ENCODE results near the gene BLOC1S5.
A peak's percentile ranks its signal among the peaks of the same experiment; 100 is the strongest.
"Not testable (repeated sequence)": the region's sequence is repeated elsewhere in the genome, so short reads cannot be mapped to it uniquely, and the experiment has no call there.

The BLOC1S5 gene

DNA sequence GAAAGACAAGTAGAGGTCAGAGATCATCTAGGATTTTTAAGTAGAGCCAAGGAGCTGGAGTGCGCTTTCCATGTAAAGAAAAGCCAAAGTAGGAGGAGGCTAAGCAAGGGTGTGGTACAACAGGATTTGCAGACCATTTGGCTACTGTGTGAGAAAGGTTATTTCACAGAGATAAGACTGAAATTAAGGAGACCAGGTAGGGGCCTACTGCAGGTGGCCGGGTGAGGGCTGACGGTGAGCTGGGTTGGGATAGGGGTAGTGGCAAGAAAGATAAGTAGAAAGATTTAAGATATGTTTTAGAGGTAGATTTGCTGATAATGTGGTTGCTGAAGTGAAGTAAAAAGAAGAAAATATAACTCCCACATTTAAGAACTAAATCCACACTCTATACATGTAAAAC, 3.8 kb downstream of the BLOC1S5 start:
- Histone ChIP-seq H3K27me3 (ENCODE audit: control insufficient read depth, insufficient read depth, low read length) (no peaks in the 10 kb centered on the region), H3K36me3 (ENCODE audit: insufficient read depth, low read length) (peaks cover 9% of the 10 kb centered on the region), H3K9me3 (replicated peaks; ENCODE audit: low read length) (no peaks in the 10 kb centered on the region), H3K4me1 (ENCODE audit: control insufficient read depth, insufficient read depth, low read length) (peaks cover 8% of the 10 kb centered on the region), H3K9ac (ENCODE audit: low read depth, low read length) (no peak overlapping the region), H3K4me2 (ENCODE audit: low read length) (no peak overlapping the region), H3K4me3 (ENCODE audit: low read length) (no peak overlapping the region)

DNA sequence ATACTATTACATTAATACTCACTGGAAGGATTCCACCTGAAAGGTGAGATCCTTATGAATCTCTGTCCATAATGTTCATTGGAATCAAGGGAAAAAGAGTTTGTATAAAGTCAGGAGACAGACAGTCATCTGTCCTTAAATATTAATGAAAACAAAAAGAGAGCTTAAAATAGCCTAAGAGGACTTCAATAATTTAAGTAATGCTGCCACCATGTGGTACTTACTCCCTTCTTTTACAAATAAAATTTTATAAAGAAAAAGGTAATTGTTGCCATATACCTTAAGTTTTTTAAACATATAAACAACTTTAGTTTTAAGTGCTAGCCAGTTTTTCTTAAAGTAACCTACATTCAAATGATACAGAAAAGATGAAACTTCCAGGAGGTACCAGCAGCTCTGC, 5.1 kb downstream of the BLOC1S5 start:
- peaks cover 3% of the 10 kb centered on the region for H3K4me1 ChIP-seq (ENCODE audit: control insufficient read depth, insufficient read depth, low read length)
- no peak overlapping the region for H3K9ac ChIP-seq (ENCODE audit: low read depth, low read length)
- H3K9me3 ChIP-seq (replicated peaks; ENCODE audit: low read length), result no peaks in the 10 kb centered on the region
- no peak overlapping the region for H3K4me3 ChIP-seq (ENCODE audit: low read length)
- H3K27me3 ChIP-seq (ENCODE audit: control insufficient read depth, insufficient read depth, low read length), result no peaks in the 10 kb centered on the region
- no peak overlapping the region for H3K4me2 ChIP-seq (ENCODE audit: low read length)
- peaks cover 9% of the 10 kb centered on the region for H3K36me3 ChIP-seq (ENCODE audit: insufficient read depth, low read length)

DNA sequence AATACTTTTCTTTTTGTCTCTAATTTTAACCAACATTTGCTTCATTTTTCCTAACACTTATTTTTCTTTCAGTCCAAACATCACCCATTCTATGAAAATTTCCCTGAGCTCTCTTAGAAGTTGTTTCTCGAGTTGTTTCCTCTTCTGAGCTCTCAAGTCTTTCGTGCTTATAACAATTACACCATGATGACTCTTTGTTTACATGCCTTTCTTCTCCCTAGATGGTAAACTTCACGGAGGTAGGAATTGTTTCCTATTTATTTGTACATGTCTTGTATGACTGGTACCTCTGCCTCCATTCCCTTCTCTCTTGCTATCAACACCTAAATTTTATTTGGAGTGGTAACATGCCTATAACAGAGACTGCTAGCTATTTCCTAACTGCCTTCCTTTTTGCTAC, 6.4 kb downstream of the BLOC1S5 start:
- Histone ChIP-seq H3K9me3 (replicated peaks; ENCODE audit: low read length) (no peaks in the 10 kb centered on the region), H3K4me3 (ENCODE audit: low read length) (no peak overlapping the region), H3K9ac (ENCODE audit: low read depth, low read length) (no peak overlapping the region), H3K36me3 (ENCODE audit: insufficient read depth, low read length) (peaks cover 9% of the 10 kb centered on the region), H3K4me2 (ENCODE audit: low read length) (no peak overlapping the region), H3K4me1 (ENCODE audit: control insufficient read depth, insufficient read depth, low read length) (peaks cover 3% of the 10 kb centered on the region), H3K27me3 (ENCODE audit: control insufficient read depth, insufficient read depth, low read length) (no peaks in the 10 kb centered on the region)

DNA sequence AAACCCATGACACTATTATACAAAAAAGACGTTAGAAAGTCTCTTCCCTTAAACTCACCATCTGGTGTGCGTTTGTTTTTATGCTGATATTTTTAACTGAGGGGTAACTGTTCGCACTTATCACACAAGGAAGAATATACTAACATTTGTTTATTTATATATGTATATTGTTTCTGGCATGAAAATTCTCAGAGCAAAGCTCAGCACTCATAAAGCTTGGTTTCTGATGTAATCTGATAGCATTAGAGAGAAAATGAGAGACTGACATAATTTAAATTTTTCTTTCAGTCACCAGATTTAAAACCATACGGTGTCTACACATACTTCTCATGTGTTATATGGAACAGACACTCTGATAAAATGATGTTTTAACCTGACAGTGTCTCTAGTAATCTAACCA, 6.9 kb downstream of the BLOC1S5 start:
- Histone ChIP-seq H3K36me3 (ENCODE audit: insufficient read depth, low read length) (peaks cover 9% of the 10 kb centered on the region), H3K4me3 (ENCODE audit: low read length) (no peak overlapping the region), H3K4me2 (ENCODE audit: low read length) (no peak overlapping the region), H3K9me3 (replicated peaks; ENCODE audit: low read length) (no peaks in the 10 kb centered on the region), H3K9ac (ENCODE audit: low read depth, low read length) (no peak overlapping the region), H3K4me1 (ENCODE audit: control insufficient read depth, insufficient read depth, low read length) (peaks cover 3% of the 10 kb centered on the region), H3K27me3 (ENCODE audit: control insufficient read depth, insufficient read depth, low read length) (no peaks in the 10 kb centered on the region)

DNA sequence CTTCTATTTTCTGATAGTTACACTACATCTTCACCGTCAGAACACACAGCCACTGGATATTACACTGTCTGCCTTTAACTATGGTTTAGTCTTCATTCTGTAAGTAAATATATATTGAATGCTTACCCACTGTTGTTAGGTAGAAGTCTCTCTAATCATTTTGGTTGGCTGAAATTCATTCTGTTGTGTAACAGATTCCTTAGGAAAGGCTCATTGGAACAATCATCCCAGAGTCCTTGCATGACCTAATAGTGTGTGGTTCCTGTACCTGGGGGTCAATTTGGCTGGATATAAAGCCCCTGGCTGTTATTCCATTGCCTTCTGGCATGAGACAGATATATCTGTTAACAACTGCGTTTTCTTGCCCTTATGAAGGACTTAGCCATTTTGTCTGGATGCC, 9.9 kb downstream of the BLOC1S5 start:
- H3K4me2 ChIP-seq (ENCODE audit: low read length), result no peak overlapping the region
- no peak overlapping the region for H3K9ac ChIP-seq (ENCODE audit: low read depth, low read length)
- no peak overlapping the region for H3K4me3 ChIP-seq (ENCODE audit: low read length)
- H3K36me3 ChIP-seq (ENCODE audit: insufficient read depth, low read length), result peaks cover 2% of the 10 kb centered on the region
- peaks cover 3% of the 10 kb centered on the region for H3K4me1 ChIP-seq (ENCODE audit: control insufficient read depth, insufficient read depth, low read length)
- H3K9me3 ChIP-seq (replicated peaks; ENCODE audit: low read length), result no peaks in the 10 kb centered on the region
- no peaks in the 10 kb centered on the region for H3K27me3 ChIP-seq (ENCODE audit: control insufficient read depth, insufficient read depth, low read length)

DNA sequence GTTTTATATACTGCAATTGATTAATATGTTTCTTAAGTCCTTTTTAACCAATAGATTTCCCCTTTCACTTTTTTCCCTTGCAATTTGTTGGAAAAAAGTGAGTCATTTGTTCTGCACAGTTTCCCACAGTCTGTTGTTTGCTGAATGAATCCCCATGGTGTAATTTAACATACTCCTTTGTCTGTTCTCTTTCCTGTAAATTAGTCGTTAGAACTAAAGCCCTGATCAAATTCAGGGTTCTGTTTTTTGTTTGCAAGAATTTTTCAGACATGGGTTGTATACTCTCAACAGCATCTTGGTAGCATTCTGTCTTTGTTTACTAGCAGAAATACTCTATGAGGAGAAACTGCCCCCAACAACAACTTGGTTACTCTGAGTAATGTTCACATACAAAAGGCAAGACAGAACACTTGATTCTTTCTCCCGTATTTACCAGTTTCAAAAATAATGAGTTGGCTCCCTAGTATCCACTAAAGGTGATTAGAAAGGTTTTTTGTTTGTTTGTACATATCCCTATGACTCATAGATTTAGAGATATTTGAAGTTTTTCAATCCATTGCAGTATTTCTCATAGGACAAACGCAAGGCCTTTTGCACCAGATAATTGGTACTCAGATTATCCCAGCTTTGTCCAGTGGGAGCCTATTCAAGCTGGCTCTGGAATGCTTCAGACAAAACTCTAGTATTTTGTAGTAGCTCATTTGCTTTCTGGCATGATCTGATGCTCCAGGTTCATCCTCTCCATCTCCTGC, 16.5 kb downstream of the BLOC1S5 start:
- Histone ChIP-seq H3K9ac (ENCODE audit: low read depth, low read length) (peak overlapping the region; percentile 4), H3K36me3 (ENCODE audit: insufficient read depth, low read length) (no peaks in the 10 kb centered on the region), H3K4me2 (ENCODE audit: low read length) (peak overlapping the region; percentile 1), H3K27me3 (ENCODE audit: control insufficient read depth, insufficient read depth, low read length) (no peaks in the 10 kb centered on the region), H3K9me3 (replicated peaks; ENCODE audit: low read length) (no peaks in the 10 kb centered on the region), H3K4me3 (ENCODE audit: low read length) (no peak overlapping the region), H3K4me1 (ENCODE audit: control insufficient read depth, insufficient read depth, low read length) (peaks cover 10% of the 10 kb centered on the region)

DNA sequence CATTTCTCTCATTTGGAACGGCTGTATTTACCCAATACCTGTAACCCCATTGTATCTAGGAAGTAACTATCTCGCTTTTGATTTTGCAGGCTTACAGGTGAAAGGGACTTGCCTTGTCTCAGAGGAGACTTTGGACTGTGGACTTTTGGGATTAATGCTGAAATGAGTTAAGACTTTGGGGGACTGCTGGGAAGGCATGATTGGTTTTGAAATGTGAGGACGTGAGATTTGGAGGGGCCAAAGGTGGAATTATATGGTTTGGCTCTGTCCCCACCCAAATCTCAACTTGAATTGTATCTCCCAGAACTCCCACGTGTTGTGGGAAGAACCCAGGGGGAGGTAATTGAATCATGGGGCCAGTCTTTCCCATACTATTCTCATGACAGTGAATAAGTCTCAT, 18.4 kb downstream of the BLOC1S5 start:
- not testable (repeated sequence) for H3K4me3 ChIP-seq (ENCODE audit: low read length)

DNA sequence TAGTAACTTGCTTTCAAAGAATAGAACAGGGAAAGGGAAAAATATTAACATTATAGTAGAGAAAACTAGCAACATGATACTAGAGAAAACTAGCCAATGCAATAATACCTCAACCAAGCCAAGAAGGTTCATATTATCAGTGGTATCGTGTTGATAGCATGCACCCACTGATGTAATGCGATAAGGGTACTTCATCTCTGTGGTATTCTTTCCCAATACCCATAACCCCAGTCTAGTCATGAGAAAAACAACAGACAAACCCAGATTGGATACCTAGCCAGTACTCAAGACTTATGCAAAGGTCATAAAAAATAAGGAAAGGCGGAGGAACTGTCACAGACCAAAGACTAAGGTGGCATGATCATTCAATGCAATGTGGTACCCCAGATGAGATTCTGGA, 21.0 kb downstream of the BLOC1S5 start:
- Histone ChIP-seq H3K36me3 (ENCODE audit: insufficient read depth, low read length) (peaks cover 6% of the 10 kb centered on the region), H3K9ac (ENCODE audit: low read depth, low read length) (no peak overlapping the region), H3K4me2 (ENCODE audit: low read length) (no peak overlapping the region), H3K4me1 (ENCODE audit: control insufficient read depth, insufficient read depth, low read length) (peaks cover 10% of the 10 kb centered on the region), H3K4me3 (ENCODE audit: low read length) (no peak overlapping the region), H3K9me3 (replicated peaks; ENCODE audit: low read length) (no peaks in the 10 kb centered on the region), H3K27me3 (ENCODE audit: control insufficient read depth, insufficient read depth, low read length) (no peaks in the 10 kb centered on the region)

More for the DNA sequence above, 18.4 kb downstream of the BLOC1S5 start:
- H3K4me2 ChIP-seq (ENCODE audit: low read length); H3K9me3 ChIP-seq (replicated peaks; ENCODE audit: low read length); H3K27me3 ChIP-seq (ENCODE audit: control insufficient read depth, insufficient read depth, low read length); H3K36me3 ChIP-seq (ENCODE audit: insufficient read depth, low read length); H3K9ac ChIP-seq (ENCODE audit: low read depth, low read length): not testable (repeated sequence)
- peaks cover 10% of the 10 kb centered on the region for H3K4me1 ChIP-seq (ENCODE audit: control insufficient read depth, insufficient read depth, low read length)

DNA sequence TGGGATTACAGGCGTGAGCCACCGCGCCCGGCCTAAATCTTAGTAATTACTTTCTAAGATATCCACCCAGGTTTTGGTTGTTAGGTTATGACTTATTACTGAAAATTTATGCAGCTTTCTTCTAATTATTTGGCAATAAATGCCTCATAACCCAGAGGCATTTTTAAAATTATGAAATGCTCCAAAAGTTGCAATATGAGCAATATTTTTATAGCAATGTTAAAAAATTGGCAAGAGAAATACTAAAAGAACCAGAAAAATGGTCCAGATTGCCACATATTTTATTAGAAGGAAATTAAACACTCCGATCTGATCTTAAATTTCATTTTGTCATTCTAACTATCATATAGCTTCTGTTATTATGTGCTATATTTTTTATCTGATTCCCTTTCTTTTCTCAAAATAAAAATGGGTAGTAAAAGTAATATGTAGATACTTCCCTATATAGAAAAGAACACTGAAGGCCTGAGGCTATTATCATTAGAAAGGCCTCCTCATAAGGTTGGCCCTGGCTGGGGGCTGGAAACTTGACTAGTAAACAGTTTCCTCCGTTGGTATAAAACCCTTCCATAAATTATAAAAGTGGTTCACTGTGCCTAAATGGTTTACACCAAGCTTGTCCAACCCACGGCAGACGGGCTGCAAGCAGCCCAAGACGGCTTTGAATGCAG, 22.1 kb downstream of the BLOC1S5 start:
- peaks cover 5% of the 10 kb centered on the region for H3K4me1 ChIP-seq (ENCODE audit: control insufficient read depth, insufficient read depth, low read length)
- no peak overlapping the region for H3K9ac ChIP-seq (ENCODE audit: low read depth, low read length)
- H3K4me2 ChIP-seq (ENCODE audit: low read length), result no peak overlapping the region
- peaks cover 6% of the 10 kb centered on the region for H3K36me3 ChIP-seq (ENCODE audit: insufficient read depth, low read length)
- no peaks in the 10 kb centered on the region for H3K27me3 ChIP-seq (ENCODE audit: control insufficient read depth, insufficient read depth, low read length)
- no peaks in the 10 kb centered on the region for H3K9me3 ChIP-seq (replicated peaks; ENCODE audit: low read length)
- no peak overlapping the region for H3K4me3 ChIP-seq (ENCODE audit: low read length)

DNA sequence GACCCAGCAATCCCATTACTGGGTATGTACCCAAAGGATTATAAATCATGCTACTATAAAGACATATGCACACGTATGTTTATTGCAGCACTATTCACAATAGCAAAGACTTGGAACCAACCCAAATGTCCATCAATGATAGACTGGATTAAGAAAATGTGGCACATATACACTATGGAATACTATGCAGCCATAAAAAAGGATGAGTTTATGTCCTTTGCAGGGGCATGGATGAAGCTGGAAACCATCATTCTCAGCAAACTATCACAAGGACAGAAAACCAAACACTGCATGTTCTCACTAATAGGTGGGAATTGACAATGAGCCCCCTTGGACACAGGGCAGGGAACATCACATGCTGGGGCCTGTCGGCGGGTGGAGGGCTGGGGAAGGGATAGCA, 30.1 kb downstream of the BLOC1S5 start:
- H3K27me3 ChIP-seq (ENCODE audit: control insufficient read depth, insufficient read depth, low read length); H3K4me3 ChIP-seq (ENCODE audit: low read length); H3K4me2 ChIP-seq (ENCODE audit: low read length); H3K9me3 ChIP-seq (replicated peaks; ENCODE audit: low read length); H3K4me1 ChIP-seq (ENCODE audit: control insufficient read depth, insufficient read depth, low read length); H3K9ac ChIP-seq (ENCODE audit: low read depth, low read length); H3K36me3 ChIP-seq (ENCODE audit: insufficient read depth, low read length): not testable (repeated sequence)

DNA sequence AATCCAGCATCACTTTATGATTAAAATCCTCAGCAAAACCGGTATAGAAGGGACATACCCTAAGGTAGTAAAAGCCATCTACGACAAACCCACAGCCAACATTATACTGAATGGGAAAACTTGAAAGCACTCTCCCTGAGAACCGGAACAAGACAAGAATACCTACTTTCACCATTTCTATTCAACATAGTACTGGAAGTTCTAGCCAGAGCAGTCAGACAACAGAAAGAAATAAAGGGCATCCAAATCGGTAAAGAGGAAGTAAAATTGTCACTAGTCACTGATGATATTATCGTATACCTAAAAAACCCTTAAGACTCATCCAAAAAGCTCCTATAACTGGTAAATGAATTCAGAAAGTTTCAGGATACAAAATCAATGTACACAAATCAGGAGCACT, 33.3 kb downstream of the BLOC1S5 start:
- Histone ChIP-seq H3K4me1 (ENCODE audit: control insufficient read depth, insufficient read depth, low read length) (peaks cover 18% of the 10 kb centered on the region), H3K9ac (ENCODE audit: low read depth, low read length) (no peak overlapping the region), H3K4me2 (ENCODE audit: low read length) (no peak overlapping the region), H3K36me3 (ENCODE audit: insufficient read depth, low read length) (no peaks in the 10 kb centered on the region), H3K27me3 (ENCODE audit: control insufficient read depth, insufficient read depth, low read length) (no peaks in the 10 kb centered on the region), H3K9me3 (replicated peaks; ENCODE audit: low read length) (no peaks in the 10 kb centered on the region), H3K4me3 (ENCODE audit: low read length) (no peak overlapping the region)

Measured in skeletal muscle satellite cell (primary cell).